ENCODE data around the gene POU2F1.

Gene POU2F1

DNA sequence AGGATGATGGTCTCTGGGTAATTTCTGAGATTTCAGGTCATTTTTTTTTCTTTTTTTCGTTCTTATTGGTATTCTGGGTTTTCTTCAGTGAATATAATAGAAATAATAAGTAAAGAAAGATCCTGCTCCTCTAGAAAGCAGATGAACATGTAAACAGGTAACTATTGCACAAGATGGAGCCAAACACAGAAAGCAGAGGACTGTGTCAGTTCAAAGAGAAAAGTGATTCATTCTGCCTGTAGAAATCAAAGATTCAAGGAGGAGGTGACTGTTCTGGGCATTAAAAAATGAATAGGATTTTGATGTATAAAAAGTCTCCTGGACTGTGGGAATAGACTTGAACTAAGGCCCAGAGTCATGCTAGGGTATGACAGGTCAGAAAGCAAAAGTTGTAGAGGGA lies 41.9 kb upstream of the POU2F1 start:
- H3K9me3 ChIP-seq (ENCODE audit: control insufficient read depth, low read length): no peaks in the 10 kb centered on the region
- H4K8ac ChIP-seq (ENCODE audit: low read length): no peak overlapping the region
- H3K4me2 ChIP-seq (ENCODE audit: low read length, poor library complexity, severe bottlenecking): no peak overlapping the region
- no peak overlapping the region for H3K9ac ChIP-seq (ENCODE audit: low read length)
- H3K14ac ChIP-seq (ENCODE audit: low read length in 2 of 2): no peak overlapping the region
- H2BK120ac ChIP-seq (ENCODE audit: low read depth, low read length): no peak overlapping the region
- H2BK12ac ChIP-seq (ENCODE audit: low read length in 2 of 2): no peak overlapping the region
- no peak overlapping the region for H2AFZ ChIP-seq (ENCODE audit: low read depth, low read length)
- no peaks in the 10 kb centered on the region for H3K36me3 ChIP-seq (ENCODE audit: control insufficient read depth in 1 of 2, insufficient read depth in 2 of 2, low read depth in 1 of 2, low read length in 2 of 2)
- H3K4me1 ChIP-seq (ENCODE audit: control insufficient read depth, insufficient read depth, low read depth, low read length): peaks cover 6% of the 10 kb centered on the region
- no peak overlapping the region for H2BK5ac ChIP-seq (ENCODE audit: low read depth, low read length, poor library complexity, severe bottlenecking)
- H2AK5ac ChIP-seq (ENCODE audit: low read length, severe bottlenecking): no peak overlapping the region
- H2BK15ac ChIP-seq (ENCODE audit: low read depth, poor library complexity, severe bottlenecking): no peak overlapping the region
- no peak overlapping the region for H3K4ac ChIP-seq (ENCODE audit: low read depth in 1 of 2, low read length in 2 of 2)
- no peak overlapping the region for H3K4me3 ChIP-seq (ENCODE audit: insufficient read depth in 1 of 2, low read depth in 1 of 2, low read length in 2 of 2)
- H3K27me3 ChIP-seq (ENCODE audit: control insufficient read depth in 1 of 2, insufficient read depth in 1 of 2, low read length in 2 of 2): peaks cover 0 to 56% of the 10 kb centered on the region in 2 experiments
- no CpG with 5 or more reads among the region's 1 CpG for WGBS
- H3K18ac ChIP-seq (ENCODE audit: low read depth in 1 of 2, low read length in 2 of 2): no peak overlapping the region
- H4K91ac ChIP-seq (ENCODE audit: low read length): no peak overlapping the region
- DNase-seq: no peak
- H3K23ac ChIP-seq (ENCODE audit: low read length in 2 of 2): no peak overlapping the region
- H3K79me1 ChIP-seq (replicated peaks; ENCODE audit: low read length, poor library complexity, severe bottlenecking): no peaks in the 10 kb centered on the region
- H3K27ac ChIP-seq (ENCODE audit: low read length, poor library complexity, severe bottlenecking): no peak overlapping the region

DNA sequence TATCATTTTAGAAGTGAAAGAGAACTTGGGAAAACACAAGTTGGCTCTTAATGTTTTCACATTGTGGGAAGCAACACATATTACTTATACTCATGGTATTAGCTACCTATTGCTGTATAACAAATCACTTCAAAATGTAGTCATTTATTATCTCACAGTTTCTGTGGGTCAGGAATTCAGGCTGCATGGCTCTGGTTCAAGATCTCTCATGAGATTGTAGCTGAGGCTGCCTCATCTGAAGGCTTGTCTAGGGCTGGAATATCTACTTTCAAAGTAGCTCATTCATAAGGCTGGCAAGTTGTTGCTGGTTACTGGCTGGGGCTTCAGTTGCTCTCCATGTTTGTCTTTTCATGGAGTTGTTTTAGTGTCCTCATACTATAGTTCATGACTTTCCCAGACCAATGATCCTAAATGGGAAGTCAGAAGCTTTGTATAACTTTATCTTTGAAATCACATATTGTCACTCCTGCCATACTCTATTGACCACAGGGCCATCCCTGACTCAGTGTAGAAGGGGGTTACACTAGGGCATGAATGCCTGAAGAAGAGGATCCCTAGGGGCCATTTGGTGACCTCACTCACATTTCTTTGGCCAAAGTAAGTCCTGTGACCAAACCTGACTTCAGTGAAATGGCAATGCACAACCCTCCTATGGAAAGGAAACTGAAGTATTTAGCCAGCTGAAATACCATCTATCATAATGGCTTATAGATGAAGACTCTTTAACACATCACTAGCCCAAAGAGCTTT lies 37.9 kb upstream of the POU2F1 start:
- no peak for DNase-seq
- no peak overlapping the region for H2BK5ac ChIP-seq (ENCODE audit: low read depth, low read length, poor library complexity, severe bottlenecking)
- H3K36me3 ChIP-seq (ENCODE audit: control insufficient read depth in 1 of 2, insufficient read depth in 2 of 2, low read depth in 1 of 2, low read length in 2 of 2): no peaks in the 10 kb centered on the region
- H3K23ac ChIP-seq (ENCODE audit: low read length in 2 of 2): no peak overlapping the region
- H3K18ac ChIP-seq (ENCODE audit: low read depth in 1 of 2, low read length in 2 of 2): no peak overlapping the region
- H3K27ac ChIP-seq (ENCODE audit: low read length, poor library complexity, severe bottlenecking): no peak overlapping the region
- no peak overlapping the region for H2AFZ ChIP-seq (ENCODE audit: low read depth, low read length)
- H2BK120ac ChIP-seq (ENCODE audit: low read depth, low read length): no peak overlapping the region
- H3K4me3 ChIP-seq (ENCODE audit: insufficient read depth in 1 of 2, low read depth in 1 of 2, low read length in 2 of 2): no peak overlapping the region
- H4K91ac ChIP-seq (ENCODE audit: low read length): no peak overlapping the region
- H4K8ac ChIP-seq (ENCODE audit: low read length): no peak overlapping the region
- no peaks in the 10 kb centered on the region for H3K79me1 ChIP-seq (replicated peaks; ENCODE audit: low read length, poor library complexity, severe bottlenecking)
- peaks cover 2% of the 10 kb centered on the region for H3K4me1 ChIP-seq (ENCODE audit: control insufficient read depth, insufficient read depth, low read depth, low read length)
- H2BK15ac ChIP-seq (ENCODE audit: low read depth, poor library complexity, severe bottlenecking): no peak overlapping the region
- H3K4ac ChIP-seq (ENCODE audit: low read depth in 1 of 2, low read length in 2 of 2): no peak overlapping the region
- no peak overlapping the region for H3K4me2 ChIP-seq (ENCODE audit: low read length, poor library complexity, severe bottlenecking)
- no peak overlapping the region for H3K9ac ChIP-seq (ENCODE audit: low read length)
- no peak overlapping the region for H3K14ac ChIP-seq (ENCODE audit: low read length in 2 of 2)
- no peak overlapping the region for H2AK5ac ChIP-seq (ENCODE audit: low read length, severe bottlenecking)
- H3K27me3 ChIP-seq (ENCODE audit: control insufficient read depth in 1 of 2, insufficient read depth in 1 of 2, low read length in 2 of 2): peaks cover 0 to 68% of the 10 kb centered on the region in 2 experiments
- peaks cover 2% of the 10 kb centered on the region for H3K9me3 ChIP-seq (ENCODE audit: control insufficient read depth, low read length)
- H2BK12ac ChIP-seq (ENCODE audit: low read length in 2 of 2): no peak overlapping the region

DNA sequence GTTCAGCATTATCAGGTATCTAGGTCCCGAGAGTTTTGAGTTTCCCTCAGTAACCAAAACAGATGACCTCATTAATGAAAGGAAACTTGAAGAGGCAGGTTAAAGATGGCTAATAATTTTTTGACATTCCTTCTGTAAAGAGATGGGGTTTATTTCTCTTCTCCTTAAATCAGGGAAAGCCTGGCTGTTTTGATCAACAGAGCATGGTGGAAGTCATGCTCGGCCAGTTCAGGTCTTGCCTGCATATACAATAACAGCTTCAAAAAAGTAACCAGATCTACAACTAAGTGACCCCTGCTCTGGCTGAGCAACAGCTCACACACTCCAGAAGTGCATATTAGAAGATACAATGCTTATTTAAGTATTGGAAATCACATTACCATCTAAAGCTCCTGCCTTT lies 36.6 kb upstream of the POU2F1 start:
- Histone ChIP-seq H2AK5ac (ENCODE audit: low read length, severe bottlenecking) (no peak overlapping the region), H3K4me1 (ENCODE audit: control insufficient read depth, insufficient read depth, low read depth, low read length) (peaks cover 2% of the 10 kb centered on the region), H3K27ac (ENCODE audit: low read length, poor library complexity, severe bottlenecking) (no peak overlapping the region), H4K91ac (ENCODE audit: low read length) (no peak overlapping the region), H2BK120ac (ENCODE audit: low read depth, low read length) (no peak overlapping the region), H2AFZ (ENCODE audit: low read depth, low read length) (no peak overlapping the region), H3K14ac (ENCODE audit: low read length in 2 of 2) (no peak overlapping the region), H3K4ac (ENCODE audit: low read depth in 1 of 2, low read length in 2 of 2) (no peak overlapping the region), H2BK5ac (ENCODE audit: low read depth, low read length, poor library complexity, severe bottlenecking) (no peak overlapping the region), H3K4me3 (ENCODE audit: insufficient read depth in 1 of 2, low read depth in 1 of 2, low read length in 2 of 2) (no peak overlapping the region), H3K27me3 (ENCODE audit: control insufficient read depth in 1 of 2, insufficient read depth in 1 of 2, low read length in 2 of 2) (peaks cover 0 to 55% of the 10 kb centered on the region in 2 experiments), H2BK12ac (ENCODE audit: low read length in 2 of 2) (no peak overlapping the region), H3K36me3 (ENCODE audit: control insufficient read depth in 1 of 2, insufficient read depth in 2 of 2, low read depth in 1 of 2, low read length in 2 of 2) (no peaks in the 10 kb centered on the region), H3K23ac (ENCODE audit: low read length in 2 of 2) (no peak overlapping the region), H3K9ac (ENCODE audit: low read length) (no peak overlapping the region), H4K8ac (ENCODE audit: low read length) (no peak overlapping the region), H3K18ac (ENCODE audit: low read depth in 1 of 2, low read length in 2 of 2) (no peak overlapping the region), H3K9me3 (ENCODE audit: control insufficient read depth, low read length) (peaks cover 2% of the 10 kb centered on the region), H3K4me2 (ENCODE audit: low read length, poor library complexity, severe bottlenecking) (no peak overlapping the region), H2BK15ac (ENCODE audit: low read depth, poor library complexity, severe bottlenecking) (no peak overlapping the region), H3K79me1 (replicated peaks; ENCODE audit: low read length, poor library complexity, severe bottlenecking) (no peaks in the 10 kb centered on the region)
- WGBS: 92% methylated on average over 1 of the region's 2 CpGs
- no peak for DNase-seq

DNA sequence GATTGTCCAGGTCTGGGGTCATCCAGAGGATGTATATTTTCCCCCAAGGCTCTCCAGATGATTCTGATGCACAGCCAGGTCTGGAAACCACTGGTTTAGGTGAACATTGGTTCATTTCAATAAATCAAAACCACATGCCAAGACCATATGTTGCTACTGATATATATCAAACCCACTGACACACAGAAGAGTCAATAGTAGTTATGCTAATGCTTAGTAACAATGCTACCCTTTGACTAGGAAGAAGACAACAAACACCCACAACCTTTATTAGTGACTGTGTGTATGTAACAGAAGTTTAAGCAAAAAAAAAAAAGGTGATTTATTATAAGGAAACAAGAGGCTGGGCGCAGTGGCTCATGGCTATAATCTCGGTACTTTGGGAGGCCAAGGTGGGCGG lies 35.6 kb upstream of the POU2F1 start:
- Histone ChIP-seq H3K9me3 (ENCODE audit: control insufficient read depth, low read length) (peaks cover 2% of the 10 kb centered on the region), H3K4me3 (ENCODE audit: insufficient read depth in 1 of 2, low read depth in 1 of 2, low read length in 2 of 2) (no peak overlapping the region), H2BK12ac (ENCODE audit: low read length in 2 of 2) (no peak overlapping the region), H3K27me3 (ENCODE audit: control insufficient read depth in 1 of 2, insufficient read depth in 1 of 2, low read length in 2 of 2) (peaks cover 0 to 46% of the 10 kb centered on the region in 2 experiments), H2AK5ac (ENCODE audit: low read length, severe bottlenecking) (no peak overlapping the region), H3K36me3 (ENCODE audit: control insufficient read depth in 1 of 2, insufficient read depth in 2 of 2, low read depth in 1 of 2, low read length in 2 of 2) (no peaks in the 10 kb centered on the region), H4K8ac (ENCODE audit: low read length) (no peak overlapping the region), H3K14ac (ENCODE audit: low read length in 2 of 2) (no peak overlapping the region), H4K91ac (ENCODE audit: low read length) (no peak overlapping the region), H3K4ac (ENCODE audit: low read depth in 1 of 2, low read length in 2 of 2) (no peak overlapping the region), H3K79me1 (replicated peaks; ENCODE audit: low read length, poor library complexity, severe bottlenecking) (no peaks in the 10 kb centered on the region), H3K4me2 (ENCODE audit: low read length, poor library complexity, severe bottlenecking) (no peak overlapping the region), H2AFZ (ENCODE audit: low read depth, low read length) (no peak overlapping the region), H2BK5ac (ENCODE audit: low read depth, low read length, poor library complexity, severe bottlenecking) (no peak overlapping the region), H2BK15ac (ENCODE audit: low read depth, poor library complexity, severe bottlenecking) (no peak overlapping the region), H2BK120ac (ENCODE audit: low read depth, low read length) (no peak overlapping the region), H3K23ac (ENCODE audit: low read length in 2 of 2) (no peak overlapping the region), H3K4me1 (ENCODE audit: control insufficient read depth, insufficient read depth, low read depth, low read length) (peaks cover 2% of the 10 kb centered on the region), H3K18ac (ENCODE audit: low read depth in 1 of 2, low read length in 2 of 2) (no peak overlapping the region), H3K27ac (ENCODE audit: low read length, poor library complexity, severe bottlenecking) (no peak overlapping the region), H3K9ac (ENCODE audit: low read length) (no peak overlapping the region)
- WGBS: 87% methylated on average over 3 of the region's 3 CpGs
- no peak for DNase-seq

Data from mesenchymal stem cell (in vitro differentiated cells and primary cell).